Spleen (tissue), 11 donors: ENCODE measurements around the gene HSDL1. TPM values are rescaled to one million over a fixed set of nuclear protein-coding genes. Genes with fewer than 3 reads are reported as not detected.

ENCODE experiments used
- DNase-seq: peaks from one replicate; pipeline ENCODE4 v3.0.0-alpha.2; 2020
- H3K27ac ChIP-seq, 8 donors: fragments of 200-600 bp; sonication (generic) in 7 of 8; 1 replicate in 4 of 8; 2 replicates in 4 of 8; pipeline versions ENCODE4 v1.5.0 to v1.8.0; 2016 to 2021; ENCODE audit warnings: inconsistent platforms in 4 of 8, mild to moderate bottlenecking in 4 of 8, moderate library complexity in 1 of 8
- H3K27me3 ChIP-seq, 7 donors: fragments of 200-600 bp; sonication (generic) in 6 of 7; replicated peaks in 1 of 7; 1 replicate in 4 of 7; 2 replicates in 3 of 7; pipeline versions ENCODE4 v1.5.0 to v1.8.0; 2016 to 2021; ENCODE audit warnings: inconsistent platforms in 3 of 7, mild to moderate bottlenecking in 1 of 7
- H3K36me3 ChIP-seq, 6 donors: fragments of 200-600 bp; sonication (generic) in 5 of 6; 1 replicate in 4 of 6; 2 replicates in 2 of 6; pipeline versions ENCODE4 v1.5.0 to v1.8.0; 2016 to 2021; ENCODE audit warnings: inconsistent platforms in 2 of 6
- H3K4me1 ChIP-seq, 6 donors: fragments of 200-600 bp; sonication (generic) in 5 of 6; 1 replicate in 3 of 6; 2 replicates in 3 of 6; pipeline versions ENCODE4 v1.5.0 to v1.8.0; 2016 to 2021; ENCODE audit warnings: inconsistent platforms in 3 of 6
- H3K4me3 ChIP-seq, 8 donors: fragments of 200-600 bp; sonication (generic) in 7 of 8; 1 replicate in 4 of 8; 2 replicates in 4 of 8; pipeline versions ENCODE4 v1.5.0 to v1.8.0; 2016 to 2021; ENCODE audit warnings: inconsistent platforms in 4 of 8, mild to moderate bottlenecking in 4 of 8, moderate library complexity in 2 of 8
- H3K9me3 ChIP-seq, 8 donors: fragments of 200-600 bp; sonication (generic) in 7 of 8; 1 replicate in 4 of 8; 2 replicates in 4 of 8; pipeline versions ENCODE4 v1.5.0 to v1.8.0; 2016 to 2021; ENCODE audit warnings: inconsistent platforms in 4 of 8
- POLR2A ChIP-seq, 3 donors: fragments of 450-650 bp; IDR thresholded peaks; one replicate each; pipeline ENCODE4 v1.5.1; 2017; ENCODE audit warnings: antibody characterized with exemption in 3 of 3, mild to moderate bottlenecking in 1 of 3
- POLR2AphosphoS5 ChIP-seq, 3 donors: sonication (generic); formaldehyde crosslinking; IDR thresholded peaks; one replicate each; pipeline ENCODE4 v1.5.1; 2017; ENCODE audit warnings: antibody characterized with exemption in 3 of 3
- WGBS, 5 donors: extraction: QIAGEN DNeasy Blood & Tissue Kit in 3 of 5; methylation state at CpG; one replicate each; pipeline versions ENCODE4 v1.1.5 to v1.1.7; 2013 to 2018; 5-methylcytosine and 5-hydroxymethylcytosine counted together
- intact Hi-C: fragments of 100-400 bp; cut with DNase I; formaldehyde crosslinking; loops from one replicate; pipeline ENCODE4 v1.15.0; 2023; ENCODE audit warnings: low total_unique reads
- polyA plus RNA-seq, 3 donors: library from polyadenylated mRNA; stranded (reverse); fragments of 200-250 nt; gene quantifications; one replicate each; pipeline ENCODE4 v1.2.1, GENCODE V29; 2013
- total RNA-seq, 7 donors: library from RNA; depleted of rRNA in 3 of 7; stranded (reverse); fragments of >200 nt in 3 of 7; fragmentation: NEBNext Ultra II Directional in 4 of 7; extraction: Animal tissue kit (Norgen Biotek cat#: 25700) in 4 of 7; gene quantifications; one replicate each; pipeline versions ENCODE4 v1.1.0 to v1.2.1, GENCODE V29; 2016 to 2021
- TF ChIP-seq, protein P1 (sequence below), 11 experiments: fragments of 200-600 bp in 7 of 11; fragments of 450-650 bp in 4 of 11; sonication (generic) in 4 of 11; IDR thresholded peaks in 8 of 11; conservative IDR thresholded peaks in 3 of 11; 1 replicate in 7 of 11; 2 replicates in 4 of 11; pipeline versions ENCODE4 v1.4.0 to v1.8.0; 2016 to 2021; ENCODE audit warnings: antibody characterized with exemption in 11 of 11, inconsistent platforms in 4 of 11, mild to moderate bottlenecking in 1 of 11
- donor health status: healthy with polysubstance abuse.
- donor health status: DM: no; HTN: no; CAD: no; lungs with moderate emphysema.
- donor health status: DM: no; HTN: no; CAD: no.
- donor health status: Bipolar disorder and iron deficiency.
- donor health status: healthy.
- donor health status: DM: no; HTN: no; CAD: no.
- donor health status: DM: yes; HTN: yes; CAD: no.

Gene HSDL1
- total and polyA plus RNA-seq, 10 donors, result 10.1 to 29.0 (median 20.0) TPM

- Histone ChIP-seq H3K4me1 (peaks cover 5 to 47% (median 20%) of the 10 kb centered on the region in 6 donors), H3K27ac (no peak overlapping the region), H3K27me3 (peaks cover 0 to 10% (median 0%) of the 10 kb centered on the region in 7 donors), H3K36me3 (no peaks in the 10 kb centered on the region), H3K9me3 (no peaks in the 10 kb centered on the region), H3K4me3 (no peak overlapping the region)
- 95 to 100% (median 96%) methylated on average over 1 of the region's 1 CpG for WGBS, 5 donors
- intact Hi-C loops, result no loop called here
- TF ChIP-seq POLR2AphosphoS5 (IDR thresholded peaks at IDR 0.05) (no peak), POLR2A (IDR thresholded peaks at IDR 0.05) (no peak)
- TF ChIP-seq, protein P1, sequence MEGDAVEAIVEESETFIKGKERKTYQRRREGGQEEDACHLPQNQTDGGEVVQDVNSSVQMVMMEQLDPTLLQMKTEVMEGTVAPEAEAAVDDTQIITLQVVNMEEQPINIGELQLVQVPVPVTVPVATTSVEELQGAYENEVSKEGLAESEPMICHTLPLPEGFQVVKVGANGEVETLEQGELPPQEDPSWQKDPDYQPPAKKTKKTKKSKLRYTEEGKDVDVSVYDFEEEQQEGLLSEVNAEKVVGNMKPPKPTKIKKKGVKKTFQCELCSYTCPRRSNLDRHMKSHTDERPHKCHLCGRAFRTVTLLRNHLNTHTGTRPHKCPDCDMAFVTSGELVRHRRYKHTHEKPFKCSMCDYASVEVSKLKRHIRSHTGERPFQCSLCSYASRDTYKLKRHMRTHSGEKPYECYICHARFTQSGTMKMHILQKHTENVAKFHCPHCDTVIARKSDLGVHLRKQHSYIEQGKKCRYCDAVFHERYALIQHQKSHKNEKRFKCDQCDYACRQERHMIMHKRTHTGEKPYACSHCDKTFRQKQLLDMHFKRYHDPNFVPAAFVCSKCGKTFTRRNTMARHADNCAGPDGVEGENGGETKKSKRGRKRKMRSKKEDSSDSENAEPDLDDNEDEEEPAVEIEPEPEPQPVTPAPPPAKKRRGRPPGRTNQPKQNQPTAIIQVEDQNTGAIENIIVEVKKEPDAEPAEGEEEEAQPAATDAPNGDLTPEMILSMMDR (IDR thresholded peaks at IDR 0.05 in 8 of 11, conservative IDR thresholded peaks at IDR 0.05 in 3 of 11), result no peak
- no peak for DNase-seq
Observed at GRCh38 chr16:84143081-84143480, 1.9 kb downstream of the HSDL1 start.

DNA sequence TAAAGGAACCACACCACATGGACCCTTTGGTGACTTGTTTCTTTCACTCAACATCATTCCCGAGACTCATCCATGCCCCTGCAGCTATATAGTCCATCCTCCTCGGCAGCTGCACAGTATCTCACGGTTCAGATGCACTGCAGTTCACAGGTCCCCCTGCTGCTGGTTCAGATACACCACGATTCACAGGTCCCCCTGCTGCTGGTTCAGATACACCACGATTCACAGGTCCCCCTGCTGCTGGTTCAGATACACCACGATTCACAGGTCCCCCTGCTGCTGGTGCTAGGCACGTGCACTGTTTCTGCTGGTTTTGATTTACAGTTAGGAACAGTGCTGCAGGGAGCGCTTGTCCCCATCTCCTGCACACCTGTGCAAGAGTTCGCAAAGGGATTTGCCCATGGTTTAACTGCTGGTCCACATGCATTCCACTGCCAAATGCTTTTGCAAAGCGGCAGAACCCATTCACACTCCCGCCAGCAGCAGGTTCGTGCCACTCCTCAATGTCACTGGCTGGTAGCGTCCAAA, 3.8 kb downstream of the HSDL1 start:
- TF ChIP-seq POLR2A (IDR thresholded peaks at IDR 0.05), result no peak
- TF ChIP-seq, protein P1 (IDR thresholded peaks at IDR 0.05 in 8 of 11, conservative IDR thresholded peaks at IDR 0.05 in 3 of 11), result no peak
- no peak for TF ChIP-seq POLR2AphosphoS5 (IDR thresholded peaks at IDR 0.05)
- 68 to 77% (median 74%) methylated on average over 11 to 13 of the region's 13 CpGs for WGBS, 5 donors
- peaks cover 0 to 6% (median 0%) of the 10 kb centered on the region in 7 donors for H3K27me3 ChIP-seq
- no peaks in the 10 kb centered on the region for H3K9me3 ChIP-seq
- H3K4me1 ChIP-seq, result peaks cover 5 to 47% (median 20%) of the 10 kb centered on the region in 6 donors
- H3K4me3 ChIP-seq, result no peak overlapping the region
- no peak overlapping the region for H3K27ac ChIP-seq
- intact Hi-C loops, result no loop called here
- H3K36me3 ChIP-seq, result no peaks in the 10 kb centered on the region
- no peak for DNase-seq

DNA sequence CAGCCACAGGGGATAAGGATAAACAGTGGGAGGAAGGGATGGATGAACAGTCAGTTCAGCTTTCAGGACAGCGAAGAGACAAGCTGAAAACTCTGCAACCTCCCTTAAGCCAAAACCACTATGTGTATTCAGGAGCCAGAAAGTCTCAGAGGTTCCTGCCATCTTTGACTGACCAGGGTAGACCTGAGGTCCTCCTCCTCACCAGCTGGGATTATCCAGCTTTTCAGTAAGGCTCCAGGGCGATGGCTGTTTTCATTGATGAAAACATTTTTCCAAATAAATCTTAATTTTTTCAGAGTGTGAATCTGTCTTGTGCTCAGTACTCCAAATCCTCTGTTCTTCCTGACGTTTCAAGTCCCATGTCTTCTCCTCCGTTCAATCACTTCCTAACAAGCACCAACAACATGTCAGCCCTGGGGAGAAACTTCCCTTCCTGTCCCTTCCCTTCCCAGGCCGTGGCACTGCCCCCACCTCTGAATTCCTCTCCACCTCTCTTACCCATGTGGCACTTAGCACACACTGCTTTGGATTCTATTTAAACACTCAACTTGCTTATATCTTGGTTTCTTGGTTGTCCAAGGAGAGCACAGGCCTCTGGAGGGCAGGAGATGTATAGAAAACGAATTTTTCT, 5.2 kb downstream of the HSDL1 start:
- TF ChIP-seq, protein P1 (IDR thresholded peaks at IDR 0.05 in 8 of 11, conservative IDR thresholded peaks at IDR 0.05 in 3 of 11), result no peak
- no peak for TF ChIP-seq POLR2A (IDR thresholded peaks at IDR 0.05)
- intact Hi-C loops, result no loop called here
- DNase-seq, result no peak
- Histone ChIP-seq H3K27ac (peak overlapping the region in 1 of 8 donors; percentile 30), H3K27me3 (no peaks in the 10 kb centered on the region), H3K36me3 (no peaks in the 10 kb centered on the region), H3K4me1 (peaks cover 0 to 38% (median 13%) of the 10 kb centered on the region in 6 donors), H3K9me3 (no peaks in the 10 kb centered on the region), H3K4me3 (no peak overlapping the region)
- 70 to 86% (median 75%) methylated on average over 6 of the region's 6 CpGs for WGBS, 5 donors

GRCh38 chr16:84138824-84139627, 6.0 kb downstream of the HSDL1 start:
- Histone ChIP-seq H3K27ac (peak overlapping the region in 3 of 8 donors; percentile 13 to 56 (median 30)), H3K4me3 (no peak overlapping the region)
- no peak for DNase-seq

More at GRCh38 chr16:84138824-84139627, 6.0 kb downstream of the HSDL1 start:
- H3K9me3 ChIP-seq, result no peaks in the 10 kb centered on the region
- intact Hi-C loops, result no loop called here
- no peaks in the 10 kb centered on the region for H3K36me3 ChIP-seq
- H3K27me3 ChIP-seq, result no peaks in the 10 kb centered on the region
- 68 to 77% (median 73%) methylated on average over 14 of the region's 14 CpGs for WGBS, 5 donors
- H3K4me1 ChIP-seq, result peaks cover 0 to 32% (median 9%) of the 10 kb centered on the region in 6 donors
- TF ChIP-seq POLR2AphosphoS5 (IDR thresholded peaks at IDR 0.05), result no peak
- TF ChIP-seq, protein P1 (IDR thresholded peaks at IDR 0.05 in 8 of 11, conservative IDR thresholded peaks at IDR 0.05 in 3 of 11), result no peak
- no peak for TF ChIP-seq POLR2A (IDR thresholded peaks at IDR 0.05)
